Measurements from ENCODE around the gene GGT1. TPM values are rescaled to one million over a fixed set of nuclear protein-coding genes. Genes with fewer than 3 reads are reported as not detected.

GGT1 gene
- 1.2 and 10.1 TPM in 2 replicates for total RNA-seq

DNA sequence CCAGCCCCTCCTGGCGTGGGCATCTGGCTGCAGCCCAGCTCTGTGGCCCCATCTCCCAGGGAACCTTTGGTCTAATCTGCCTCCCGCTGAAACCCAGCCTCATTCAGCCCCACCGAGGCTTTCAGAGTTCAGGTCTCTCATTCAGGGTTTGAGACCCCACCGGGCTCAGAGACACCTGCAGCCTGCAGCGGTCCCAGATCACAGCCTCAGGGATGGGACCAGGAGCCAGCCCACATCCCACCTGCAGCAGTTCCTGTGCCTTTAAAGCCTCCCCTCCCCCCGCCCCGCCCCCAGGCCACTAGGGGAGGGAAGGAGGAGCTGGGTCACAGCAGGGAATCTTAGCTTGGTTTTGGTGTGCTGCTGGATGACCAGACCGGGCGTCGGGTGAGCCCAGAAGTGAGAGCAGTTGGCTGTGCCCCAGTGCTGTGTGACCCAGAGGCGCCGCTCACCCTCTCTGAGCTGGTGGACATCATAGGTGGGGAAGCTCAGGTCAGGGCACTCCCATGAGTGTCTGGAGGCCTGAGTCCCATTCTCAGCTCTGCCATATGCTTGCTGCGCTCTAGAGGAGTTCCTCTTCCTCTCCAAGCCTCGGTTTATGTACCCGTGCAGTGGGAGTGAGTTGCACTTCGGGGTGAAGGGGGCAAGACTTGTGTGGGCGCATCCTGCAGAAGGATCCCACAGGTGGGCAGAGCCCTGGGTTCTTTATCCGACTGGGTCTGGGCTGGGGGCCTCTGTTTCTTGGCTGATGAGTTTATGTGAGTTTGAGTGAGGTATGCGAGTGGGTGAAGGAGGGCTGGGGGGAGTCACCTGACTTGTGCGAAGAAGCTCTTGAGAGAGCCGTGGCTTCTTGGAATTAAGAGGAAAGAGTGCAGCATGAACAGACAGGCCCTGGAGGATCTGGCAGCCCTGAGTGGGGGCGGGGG lies at the start of gene GGT1:
TSS of gene GGT1 (plus strand) at position 347 of the 923 bp plus-strand sequence. CDS start 7,889 bp downstream, outside the sequence.

GRCh38 chr22:24554313-24555164 lies 48.5 kb upstream of the GGT1 start, which contains the start of gene GUCD1:
Gene GUCD1, minus strand, starts transcription at chr22:24555138. Its CDS starts 147 bp downstream, at chr22:24554991.

DNA sequence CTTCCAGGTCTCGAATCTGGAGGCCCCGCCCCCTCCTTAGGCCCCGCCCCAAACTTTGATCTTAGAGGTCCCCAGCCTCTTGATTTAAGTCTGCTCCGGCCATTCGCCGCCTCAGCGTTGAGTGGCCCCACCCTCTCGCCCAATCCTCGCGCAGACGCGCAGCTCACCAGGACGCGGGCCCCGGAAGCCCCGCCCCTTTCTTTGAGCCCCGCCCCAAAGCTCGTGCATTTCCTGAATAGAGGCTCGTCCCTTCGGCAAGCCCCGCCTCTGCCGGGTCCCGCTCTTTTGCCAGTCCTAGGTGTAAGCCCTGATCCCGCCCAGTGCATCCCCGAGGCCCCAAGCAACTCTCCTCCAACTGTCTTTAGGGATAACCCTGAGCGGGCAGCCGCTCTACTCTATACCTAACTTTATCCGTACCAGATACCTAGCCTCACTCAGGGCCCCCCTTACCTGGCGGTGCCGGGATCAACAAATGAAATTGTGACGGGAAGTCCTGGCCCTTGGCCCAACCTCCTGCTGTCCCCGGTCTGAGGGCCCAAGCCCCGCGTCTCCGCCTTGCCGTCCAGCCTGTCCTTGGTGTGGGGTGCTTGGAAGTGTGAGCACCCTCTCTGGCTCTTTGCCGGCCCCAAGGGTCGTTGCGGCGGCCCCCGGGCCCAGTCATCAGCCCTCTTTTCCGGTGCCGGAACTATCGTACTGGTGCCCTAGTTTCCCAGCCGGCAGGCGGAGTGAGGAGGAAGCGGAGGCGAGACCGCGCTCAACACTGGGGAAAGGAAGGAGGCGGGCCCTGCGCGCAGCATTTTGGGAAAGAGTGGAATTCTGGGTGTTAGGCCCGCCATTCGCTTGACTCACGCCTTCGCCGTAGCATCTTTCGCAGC lies 47.6 kb upstream of the GGT1 start, which contains the start of gene SNRPD3:
TSS of gene SNRPD3 (plus strand) at position 835 of the 875 bp plus-strand sequence. CDS start 1,676 bp downstream, outside the sequence.

GRCh38 chr22:24592851-24593558 lies 10.0 kb upstream of the GGT1 start, which contains the start of gene LRRC75B:
Gene LRRC75B, minus strand, starts transcription at chr22:24593073. Its CDS starts 34 bp downstream, at chr22:24593039.

Other genes starting within 250 kb of the GGT1 start
- gene ADORA2A, start 175.6 kb upstream of the GGT1 start, total RNA-seq = 0.18 TPM in 1 of 2 replicates, not detected in the other
- not detected in 2 replicates for gene UPB1, start 107.9 kb upstream of the GGT1 start, total RNA-seq
- 117 and 125 TPM in 2 replicates for gene GUCD1, start 48.1 kb upstream of the GGT1 start, total RNA-seq
- 169 and 182 TPM in 2 replicates for gene SNRPD3, start 47.2 kb upstream of the GGT1 start, total RNA-seq
- 6.1 and 10.5 TPM in 2 replicates for gene LRRC75B, start 10.1 kb upstream of the GGT1 start, total RNA-seq
- under 0.01 TPM in 1 of 2 replicates, not detected in the other for gene PIWIL3, start 171.5 kb downstream of the GGT1 start, total RNA-seq
- gene SGSM1, start 203.0 kb downstream of the GGT1 start, total RNA-seq = under 0.01 TPM in 1 of 2 replicates, not detected in the other